Keratinocyte (primary cell): ENCODE results near the gene ROMO1.

Source experiments
- EZH2 ChIP-seq: IDR thresholded peaks from one replicate; pipeline ENCODE4 v1.6.1; 2012; ENCODE audit warnings: inconsistent platforms, mild to moderate bottlenecking, low read length, moderate library complexity
- TF ChIP-seq, protein P1 (sequence below), 3 experiments: IDR thresholded peaks in 1 of 3; conservative IDR thresholded peaks in 1 of 3; optimal IDR thresholded peaks in 1 of 3; 2 replicates in 2 of 3; 3 replicates in 1 of 3; pipeline versions ENCODE3 to v1.5.1; 2011; ENCODE audit warnings: low read length in 3 of 3, mild to moderate bottlenecking in 3 of 3, moderate library complexity in 2 of 3, control low read depth in 1 of 3, inconsistent platforms in 1 of 3; ENCODE audit not compliant: insufficient read depth in 2 of 3; ENCODE audit errors: extremely low read depth in 1 of 3

DNA sequence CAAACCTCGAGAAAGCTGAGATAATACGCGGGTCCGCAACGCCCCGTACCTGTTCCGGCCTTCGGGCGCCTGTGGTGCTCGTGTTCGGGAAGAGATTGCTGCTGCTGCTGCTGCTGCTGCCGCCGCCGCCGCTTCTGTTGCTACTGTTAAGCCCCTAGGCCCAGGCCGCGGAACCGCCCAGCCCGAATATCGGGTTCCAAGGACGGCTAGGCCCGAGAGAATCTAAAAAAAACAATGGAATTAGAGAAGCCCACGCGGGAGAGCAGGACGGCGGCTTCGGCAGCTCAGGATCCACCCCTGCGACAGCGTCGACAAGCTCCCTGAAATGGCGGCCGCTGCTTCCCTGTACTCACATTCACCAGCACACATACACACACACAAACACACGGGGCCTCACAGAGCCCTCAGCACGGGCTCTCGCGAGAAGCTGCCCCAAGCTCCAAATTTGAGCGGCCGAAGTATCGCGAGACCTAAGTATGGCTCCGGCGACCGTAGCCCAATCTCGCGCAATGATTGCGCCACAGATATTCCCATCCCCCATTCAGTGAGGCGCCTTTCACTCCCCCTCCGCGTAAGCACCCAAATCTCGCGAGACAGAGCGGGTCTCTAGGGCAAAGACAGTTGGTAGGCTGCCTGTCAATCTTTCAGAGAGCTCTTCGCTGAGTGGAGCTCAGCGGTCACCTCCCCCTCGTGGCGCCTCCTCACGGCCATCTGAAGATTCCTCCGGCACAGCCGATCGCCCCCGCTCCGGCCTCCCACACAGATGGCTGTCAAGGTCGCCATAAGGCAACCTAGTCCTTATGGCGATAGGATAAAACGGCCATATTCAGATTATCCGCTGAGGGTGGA is 42.9 kb downstream of the ROMO1 start, which contains the start of gene RBM39:
- TF ChIP-seq, protein P1, sequence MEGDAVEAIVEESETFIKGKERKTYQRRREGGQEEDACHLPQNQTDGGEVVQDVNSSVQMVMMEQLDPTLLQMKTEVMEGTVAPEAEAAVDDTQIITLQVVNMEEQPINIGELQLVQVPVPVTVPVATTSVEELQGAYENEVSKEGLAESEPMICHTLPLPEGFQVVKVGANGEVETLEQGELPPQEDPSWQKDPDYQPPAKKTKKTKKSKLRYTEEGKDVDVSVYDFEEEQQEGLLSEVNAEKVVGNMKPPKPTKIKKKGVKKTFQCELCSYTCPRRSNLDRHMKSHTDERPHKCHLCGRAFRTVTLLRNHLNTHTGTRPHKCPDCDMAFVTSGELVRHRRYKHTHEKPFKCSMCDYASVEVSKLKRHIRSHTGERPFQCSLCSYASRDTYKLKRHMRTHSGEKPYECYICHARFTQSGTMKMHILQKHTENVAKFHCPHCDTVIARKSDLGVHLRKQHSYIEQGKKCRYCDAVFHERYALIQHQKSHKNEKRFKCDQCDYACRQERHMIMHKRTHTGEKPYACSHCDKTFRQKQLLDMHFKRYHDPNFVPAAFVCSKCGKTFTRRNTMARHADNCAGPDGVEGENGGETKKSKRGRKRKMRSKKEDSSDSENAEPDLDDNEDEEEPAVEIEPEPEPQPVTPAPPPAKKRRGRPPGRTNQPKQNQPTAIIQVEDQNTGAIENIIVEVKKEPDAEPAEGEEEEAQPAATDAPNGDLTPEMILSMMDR (optimal IDR thresholded peaks at IDR 0.05 in 1 of 3, IDR thresholded peaks at IDR 0.05 in 1 of 3, conservative IDR thresholded peaks at IDR 0.05 in 1 of 3; ENCODE audit: extremely low read depth in 1 of 3, insufficient read depth in 2 of 3, low read length in 3 of 3): peak; percentile 27 to 51 (median 30)
- TF ChIP-seq EZH2: no peak
